AG10803 (cell line): Measurements from ENCODE around the gene SRPRA.

Source experiments
- DNase-seq: peaks from one replicate; pipeline ENCODE4 v3.0.0; 2010; ENCODE audit warnings: low read depth
- H3K4me3 ChIP-seq: 2 replicates; pipeline ENCODE4 v1.5.1; 2011; ENCODE audit warnings: mild to moderate bottlenecking, low read length, control low read depth
- CTCF ChIP-seq: conservative IDR thresholded peaks from 2 replicates; pipeline ENCODE4 v1.5.1; 2011; ENCODE audit warnings: mild to moderate bottlenecking, low read length, control low read depth, inconsistent platforms

Gene SRPRA

GRCh38 chr11:126282361-126282735 lies 13.7 kb upstream of the SRPRA start:
- H3K4me3 ChIP-seq, result peak overlapping the region; percentile 79
- no peak for TF ChIP-seq CTCF
- peak; percentile 47 for DNase-seq

- TF ChIP-seq CTCF, result no peak
- H3K4me3 ChIP-seq, result no peak overlapping the region
- no peak for DNase-seq
Observed at GRCh38 chr11:126281666-126282175, 13.0 kb upstream of the SRPRA start.

- H3K4me3 ChIP-seq, result no peak overlapping the region
- no peak for DNase-seq
- TF ChIP-seq CTCF, result no peak
Observed at GRCh38 chr11:126281245-126281644, 12.6 kb upstream of the SRPRA start.

- H3K4me3 ChIP-seq, result no peak overlapping the region
- TF ChIP-seq CTCF, result no peak
Observed at GRCh38 chr11:126280595-126280994, 11.9 kb upstream of the SRPRA start.

GRCh38 chr11:126279191-126279590 lies 10.5 kb upstream of the SRPRA start:
- DNase-seq, result no peak
- no peak overlapping the region for H3K4me3 ChIP-seq
- no peak for TF ChIP-seq CTCF

More at GRCh38 chr11:126280595-126280994, 11.9 kb upstream of the SRPRA start:
- no peak for DNase-seq

GRCh38 chr11:126277780-126278179 lies 9.1 kb upstream of the SRPRA start:
- H3K4me3 ChIP-seq, result no peak overlapping the region
- no peak for DNase-seq
- no peak for TF ChIP-seq CTCF

GRCh38 chr11:126277322-126277721 lies 8.6 kb upstream of the SRPRA start:
- no peak overlapping the region for H3K4me3 ChIP-seq
- no peak for TF ChIP-seq CTCF
- no peak for DNase-seq
